ENCODE results near the gene LUZP2. TPM values are rescaled to one million over a fixed set of nuclear protein-coding genes. Genes with fewer than 3 reads are reported as not detected.

The LUZP2 gene
- polyA plus RNA-seq, 1 donor (not counting 4 experiments of a cell fraction or from before 2014, with no cell fraction given), result 0.08 TPM

DNA sequence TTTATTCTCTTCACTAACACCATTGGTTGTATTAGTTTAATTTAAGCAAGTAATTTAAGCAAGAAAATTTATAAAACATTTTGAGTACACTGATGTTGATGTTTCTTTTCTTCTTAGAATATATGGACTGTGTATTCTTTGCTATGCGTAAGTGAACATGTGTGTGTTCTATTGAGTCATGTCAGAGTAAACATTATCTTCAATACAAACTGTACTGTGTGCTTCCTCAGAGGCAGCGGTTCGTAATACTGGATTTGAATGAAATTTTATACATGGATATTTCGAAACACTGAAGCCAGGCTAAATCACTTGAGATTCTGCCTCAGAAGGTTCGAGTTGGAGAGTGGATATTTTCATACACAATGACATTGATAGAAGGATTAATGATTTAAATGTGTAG is 452.6 kb downstream of the LUZP2 start:
- Histone ChIP-seq H3K4me2 (ENCODE audit: control insufficient read depth, extremely low read depth, insufficient read depth, low read depth, low read length) (no peak overlapping the region), H3K27me3 (ENCODE audit: control insufficient read depth, extremely low read depth, insufficient read depth, low read length) (no peaks in the 10 kb centered on the region), H3K9ac (ENCODE audit: control insufficient read depth, extremely low read depth, insufficient read depth, low read length) (no peak overlapping the region), H3K79me2 (ENCODE audit: control insufficient read depth, insufficient read depth, low read length) (no peaks in the 10 kb centered on the region), H4K20me1 (ENCODE audit: control insufficient read depth, extremely low read depth, insufficient read depth, low read length) (no peaks in the 10 kb centered on the region), H3K9me1 (ENCODE audit: control insufficient read depth, extremely low read depth, insufficient read depth, low read length) (no peaks in the 10 kb centered on the region), H2AFZ (ENCODE audit: control insufficient read depth, low read length) (no peak overlapping the region), H3K27ac (ENCODE audit: control insufficient read depth, insufficient read depth, low read length) (no peak overlapping the region), H3K36me3 (ENCODE audit: control insufficient read depth in 2 of 2, extremely low read depth in 1 of 2, insufficient read depth in 2 of 2, low read length in 2 of 2) (no peaks in the 10 kb centered on the region), H3K4me3 (ENCODE audit: control insufficient read depth in 2 of 3, extremely low read depth in 1 of 3, insufficient read depth in 2 of 3, low read depth in 1 of 3, low read length in 3 of 3) (no peak overlapping the region), H3K9me3 (ENCODE audit: control insufficient read depth, low read depth, low read length) (no peaks in the 10 kb centered on the region), H3K4me1 (ENCODE audit: control insufficient read depth, extremely low read depth, insufficient read depth, low read length) (no peaks in the 10 kb centered on the region)
- dilution Hi-C loops (cut with MboI; ENCODE audit: extremely low pct_ligation_motif_present, low sequenced_read_pairs), result no loop called here
- FAIRE-seq (no peak), DNase-seq (ENCODE audit: low read depth, low spot score) (no peak)
- TF ChIP-seq, protein P1, sequence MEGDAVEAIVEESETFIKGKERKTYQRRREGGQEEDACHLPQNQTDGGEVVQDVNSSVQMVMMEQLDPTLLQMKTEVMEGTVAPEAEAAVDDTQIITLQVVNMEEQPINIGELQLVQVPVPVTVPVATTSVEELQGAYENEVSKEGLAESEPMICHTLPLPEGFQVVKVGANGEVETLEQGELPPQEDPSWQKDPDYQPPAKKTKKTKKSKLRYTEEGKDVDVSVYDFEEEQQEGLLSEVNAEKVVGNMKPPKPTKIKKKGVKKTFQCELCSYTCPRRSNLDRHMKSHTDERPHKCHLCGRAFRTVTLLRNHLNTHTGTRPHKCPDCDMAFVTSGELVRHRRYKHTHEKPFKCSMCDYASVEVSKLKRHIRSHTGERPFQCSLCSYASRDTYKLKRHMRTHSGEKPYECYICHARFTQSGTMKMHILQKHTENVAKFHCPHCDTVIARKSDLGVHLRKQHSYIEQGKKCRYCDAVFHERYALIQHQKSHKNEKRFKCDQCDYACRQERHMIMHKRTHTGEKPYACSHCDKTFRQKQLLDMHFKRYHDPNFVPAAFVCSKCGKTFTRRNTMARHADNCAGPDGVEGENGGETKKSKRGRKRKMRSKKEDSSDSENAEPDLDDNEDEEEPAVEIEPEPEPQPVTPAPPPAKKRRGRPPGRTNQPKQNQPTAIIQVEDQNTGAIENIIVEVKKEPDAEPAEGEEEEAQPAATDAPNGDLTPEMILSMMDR (optimal IDR thresholded peaks at IDR 0.05 in 1 of 3, IDR thresholded peaks at IDR 0.05 in 1 of 3, conservative IDR thresholded peaks at IDR 0.05 in 1 of 3; ENCODE audit: extremely low read depth in 1 of 3, insufficient read depth in 2 of 3, low read length in 3 of 3), result no peak
- TF ChIP-seq EZH2 (IDR thresholded peaks at IDR 0.05; ENCODE audit: low read length), result no peak

DNA sequence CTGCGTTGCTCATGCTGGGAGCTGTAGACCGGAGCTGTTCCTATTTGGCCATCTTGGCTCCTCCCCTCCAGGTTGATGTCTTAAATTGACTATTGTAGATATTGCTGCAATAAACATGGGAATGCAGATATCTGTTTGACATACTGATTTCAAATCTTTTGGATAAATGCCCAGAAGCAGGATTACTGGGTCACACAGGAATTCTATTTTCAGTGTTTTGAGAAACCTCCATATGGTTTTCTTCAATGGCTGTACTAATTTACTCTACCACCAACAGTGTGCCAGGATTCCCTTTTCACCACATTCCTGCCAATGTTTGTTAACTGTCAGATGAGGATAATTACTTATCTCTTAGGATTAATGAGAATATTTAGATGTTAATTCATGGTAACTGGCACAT is 467.0 kb downstream of the LUZP2 start:
- FAIRE-seq, result no peak
- no peaks in the 10 kb centered on the region for H3K4me1 ChIP-seq (ENCODE audit: control insufficient read depth, extremely low read depth, insufficient read depth, low read length)
- dilution Hi-C loops (cut with MboI; ENCODE audit: extremely low pct_ligation_motif_present, low sequenced_read_pairs), result no loop called here
- H3K9ac ChIP-seq (ENCODE audit: control insufficient read depth, extremely low read depth, insufficient read depth, low read length), result no peak overlapping the region
- H3K9me1 ChIP-seq (ENCODE audit: control insufficient read depth, extremely low read depth, insufficient read depth, low read length), result no peaks in the 10 kb centered on the region
- no peak overlapping the region for H3K4me3 ChIP-seq (ENCODE audit: control insufficient read depth in 2 of 3, extremely low read depth in 1 of 3, insufficient read depth in 2 of 3, low read depth in 1 of 3, low read length in 3 of 3)
- no peak overlapping the region for H3K27ac ChIP-seq (ENCODE audit: control insufficient read depth, insufficient read depth, low read length)
- no peaks in the 10 kb centered on the region for H3K9me3 ChIP-seq (ENCODE audit: control insufficient read depth, low read depth, low read length)
- no peak overlapping the region for H2AFZ ChIP-seq (ENCODE audit: control insufficient read depth, low read length)
- no peaks in the 10 kb centered on the region for H3K79me2 ChIP-seq (ENCODE audit: control insufficient read depth, insufficient read depth, low read length)
- H3K4me2 ChIP-seq (ENCODE audit: control insufficient read depth, extremely low read depth, insufficient read depth, low read depth, low read length), result no peak overlapping the region
- no peaks in the 10 kb centered on the region for H4K20me1 ChIP-seq (ENCODE audit: control insufficient read depth, extremely low read depth, insufficient read depth, low read length)
- no peaks in the 10 kb centered on the region for H3K36me3 ChIP-seq (ENCODE audit: control insufficient read depth in 2 of 2, extremely low read depth in 1 of 2, insufficient read depth in 2 of 2, low read length in 2 of 2)
- DNase-seq (ENCODE audit: low read depth, low spot score), result no peak
- TF ChIP-seq EZH2 (IDR thresholded peaks at IDR 0.05; ENCODE audit: low read length), result no peak
- TF ChIP-seq, protein P1 (optimal IDR thresholded peaks at IDR 0.05 in 1 of 3, IDR thresholded peaks at IDR 0.05 in 1 of 3, conservative IDR thresholded peaks at IDR 0.05 in 1 of 3; ENCODE audit: extremely low read depth in 1 of 3, insufficient read depth in 2 of 3, low read length in 3 of 3), result no peak
- no peaks in the 10 kb centered on the region for H3K27me3 ChIP-seq (ENCODE audit: control insufficient read depth, extremely low read depth, insufficient read depth, low read length)
